Subcutaneous adipose tissue (tissue), 4 donors: ENCODE results near the gene LMO1. TPM values are rescaled to one million over a fixed set of nuclear protein-coding genes. Genes with fewer than 3 reads are reported as not detected.

Experiments
- CTCF ChIP-seq: fragments of 450-650 bp; IDR thresholded peaks from one replicate; pipeline ENCODE4 v1.5.1; 2016; ENCODE audit warnings: low read depth, mild to moderate bottlenecking, control low read depth, antibody characterized with exemption, moderate library complexity
- total RNA-seq, 4 donors: library from RNA; depleted of rRNA; stranded (reverse); fragments of >200 nt; gene quantifications; one replicate each; pipeline ENCODE4 v1.1.0, GENCODE V29; 2016

LMO1 gene
- total RNA-seq, 4 donors from 2014 or later: not detected

GRCh38 chr11:8258784-8259183 lies 4.9 kb downstream of the LMO1 start:
- no peak for TF ChIP-seq CTCF

- no peak for TF ChIP-seq CTCF
Observed at GRCh38 chr11:8258289-8258688, 5.4 kb downstream of the LMO1 start.

- TF ChIP-seq CTCF: no peak
Observed at GRCh38 chr11:8257003-8257664, 6.5 kb downstream of the LMO1 start.

GRCh38 chr11:8256271-8257002 lies 7.2 kb downstream of the LMO1 start:
- no peak for TF ChIP-seq CTCF

GRCh38 chr11:8253566-8253965 lies 10.1 kb downstream of the LMO1 start:
- no peak for TF ChIP-seq CTCF

- no peak for TF ChIP-seq CTCF
Observed at GRCh38 chr11:8252946-8253345, 10.7 kb downstream of the LMO1 start.

GRCh38 chr11:8252388-8252787 lies 11.3 kb downstream of the LMO1 start:
- TF ChIP-seq CTCF: no peak
